Central memory CD8-positive, alpha-beta T cell (primary cell): ENCODE results near the gene AEBP2.
A peak's percentile ranks its signal among the peaks of the same experiment; 100 is the strongest.
"Not testable (repeated sequence)": the region's sequence is repeated elsewhere in the genome, so short reads cannot be mapped to it uniquely, and the experiment has no call there.

Source experiments
- ATAC-seq: fragments of 150-1000 bp; cut with Tn5 transposase; replicated peaks from 2 replicates; pipeline ENCODE4 v1.10.0; 2022; ENCODE audit warnings: mild to moderate bottlenecking, moderate FRiP score, moderate number of reproducible peaks; ENCODE audit not compliant: poor library complexity, severe bottlenecking; ENCODE audit errors: extremely low read depth
- DNase-seq, 2 donors: peaks; one replicate each; pipeline ENCODE4 v3.0.0; 2021; ENCODE audit warnings: low spot score in 2 of 2
- H3K27ac Mint-ChIP-seq: one replicate; pipeline ENCODE4 v1.8.0; 2022; ENCODE audit warnings: low read depth, mild to moderate bottlenecking, moderate library complexity, mixed read lengths
- H3K27me3 Mint-ChIP-seq: one replicate; pipeline ENCODE4 v1.8.0; 2022; ENCODE audit warnings: mixed read lengths
- H3K36me3 Mint-ChIP-seq: one replicate; pipeline ENCODE4 v1.8.0; 2022; ENCODE audit warnings: mild to moderate bottlenecking, moderate library complexity, mixed read lengths; ENCODE audit not compliant: insufficient read depth
- H3K4me1 Mint-ChIP-seq: one replicate; pipeline ENCODE4 v1.8.0; 2022; ENCODE audit warnings: mixed read lengths
- H3K4me3 Mint-ChIP-seq: one replicate; pipeline ENCODE4 v1.8.0; 2022; ENCODE audit warnings: mild to moderate bottlenecking, moderate library complexity, mixed read lengths
- H3K9me3 Mint-ChIP-seq: one replicate; pipeline ENCODE4 v1.8.0; 2022; ENCODE audit warnings: mixed read lengths

Gene AEBP2

GRCh38 chr12:19533567-19533966 lies 94.3 kb downstream of the AEBP2 start:
- Mint-ChIP-seq H3K4me3 (no peak overlapping the region), H3K36me3 (peaks cover 5% of the 10 kb centered on the region), H3K9me3 (peaks cover 12% of the 10 kb centered on the region), H3K4me1 (peaks cover 25% of the 10 kb centered on the region), H3K27ac (no peak overlapping the region), H3K27me3 (no peaks in the 10 kb centered on the region)
- ATAC-seq (no peak), DNase-seq (no peak)

- Mint-ChIP-seq H3K9me3 (peaks cover 12% of the 10 kb centered on the region), H3K27ac (no peak overlapping the region), H3K4me3 (no peak overlapping the region), H3K27me3 (no peaks in the 10 kb centered on the region), H3K36me3 (peaks cover 2% of the 10 kb centered on the region), H3K4me1 (no peaks in the 10 kb centered on the region)
- ATAC-seq = no peak
- no peak for DNase-seq
Observed at GRCh38 chr12:19539071-19539470, 99.8 kb downstream of the AEBP2 start.

GRCh38 chr12:19539836-19540235 lies 100.5 kb downstream of the AEBP2 start:
- no peak for DNase-seq
- Mint-ChIP-seq H3K36me3 (peaks cover 2% of the 10 kb centered on the region), H3K27ac (no peak overlapping the region), H3K27me3 (no peaks in the 10 kb centered on the region), H3K4me1 (no peaks in the 10 kb centered on the region), H3K9me3 (peaks cover 12% of the 10 kb centered on the region), H3K4me3 (no peak overlapping the region)
- no peak for ATAC-seq

- H3K4me3 Mint-ChIP-seq = no peak overlapping the region
- H3K27ac Mint-ChIP-seq = no peak overlapping the region
- H3K27me3 Mint-ChIP-seq = no peaks in the 10 kb centered on the region
- no peaks in the 10 kb centered on the region for H3K4me1 Mint-ChIP-seq
- ATAC-seq (no peak), DNase-seq (no peak)
- no peaks in the 10 kb centered on the region for H3K9me3 Mint-ChIP-seq
- H3K36me3 Mint-ChIP-seq = peaks cover 4% of the 10 kb centered on the region
Observed at GRCh38 chr12:19542606-19543005, 103.3 kb downstream of the AEBP2 start.

GRCh38 chr12:19544353-19544752 lies 105.1 kb downstream of the AEBP2 start:
- Mint-ChIP-seq H3K27ac (no peak overlapping the region), H3K4me3 (no peak overlapping the region), H3K27me3 (no peaks in the 10 kb centered on the region), H3K9me3 (no peaks in the 10 kb centered on the region), H3K36me3 (peaks cover 4% of the 10 kb centered on the region), H3K4me1 (no peaks in the 10 kb centered on the region)
- DNase-seq = no peak
- no peak for ATAC-seq

GRCh38 chr12:19545301-19545700 lies 106.0 kb downstream of the AEBP2 start:
- no peaks in the 10 kb centered on the region for H3K9me3 Mint-ChIP-seq
- DNase-seq = no peak
- no peaks in the 10 kb centered on the region for H3K27me3 Mint-ChIP-seq
- peaks cover 5% of the 10 kb centered on the region for H3K36me3 Mint-ChIP-seq
- no peak overlapping the region for H3K27ac Mint-ChIP-seq
- no peaks in the 10 kb centered on the region for H3K4me1 Mint-ChIP-seq
- no peak overlapping the region for H3K4me3 Mint-ChIP-seq
- no peak for ATAC-seq

GRCh38 chr12:19546027-19546426 lies 106.7 kb downstream of the AEBP2 start:
- no peak for ATAC-seq
- Mint-ChIP-seq H3K27me3 (no peaks in the 10 kb centered on the region), H3K27ac (no peak overlapping the region), H3K9me3 (no peaks in the 10 kb centered on the region), H3K4me3 (no peak overlapping the region), H3K36me3 (peaks cover 5% of the 10 kb centered on the region), H3K4me1 (no peaks in the 10 kb centered on the region)
- no peak for DNase-seq

GRCh38 chr12:19546611-19547162 lies 107.4 kb downstream of the AEBP2 start:
- ATAC-seq (no peak), DNase-seq (no peak)
- peaks cover 5% of the 10 kb centered on the region for H3K36me3 Mint-ChIP-seq
- no peaks in the 10 kb centered on the region for H3K4me1 Mint-ChIP-seq
- no peak overlapping the region for H3K27ac Mint-ChIP-seq
- no peak overlapping the region for H3K4me3 Mint-ChIP-seq
- no peaks in the 10 kb centered on the region for H3K9me3 Mint-ChIP-seq
- H3K27me3 Mint-ChIP-seq = no peaks in the 10 kb centered on the region

GRCh38 chr12:19547271-19547671 lies 108.0 kb downstream of the AEBP2 start:
- H3K27me3 Mint-ChIP-seq = no peaks in the 10 kb centered on the region
- H3K4me1 Mint-ChIP-seq = no peaks in the 10 kb centered on the region
- DNase-seq = no peak
- H3K36me3 Mint-ChIP-seq = peaks cover 5% of the 10 kb centered on the region
- H3K4me3 Mint-ChIP-seq = no peak overlapping the region
- no peak for ATAC-seq
- H3K9me3 Mint-ChIP-seq = no peaks in the 10 kb centered on the region
- H3K27ac Mint-ChIP-seq = no peak overlapping the region

- H3K9me3 Mint-ChIP-seq = no peaks in the 10 kb centered on the region
- H3K4me3 Mint-ChIP-seq = no peak overlapping the region
- no peaks in the 10 kb centered on the region for H3K27me3 Mint-ChIP-seq
- H3K4me1 Mint-ChIP-seq = peaks cover 13% of the 10 kb centered on the region
- peak overlapping the region; percentile 14 for H3K27ac Mint-ChIP-seq
- peaks cover 5% of the 10 kb centered on the region for H3K36me3 Mint-ChIP-seq
- ATAC-seq (no peak), DNase-seq (no peak)
Observed at GRCh38 chr12:19548834-19549233, 109.5 kb downstream of the AEBP2 start.

GRCh38 chr12:19550626-19551025 lies 111.3 kb downstream of the AEBP2 start:
- H3K36me3 Mint-ChIP-seq = peaks cover 6% of the 10 kb centered on the region

GRCh38 chr12:19552441-19553097 lies 113.3 kb downstream of the AEBP2 start:
- H3K9me3 Mint-ChIP-seq, DNase-seq, ATAC-seq, H3K36me3 Mint-ChIP-seq, H3K27me3 Mint-ChIP-seq: not testable (repeated sequence)
- Mint-ChIP-seq H3K4me3 (peak overlapping the region; percentile 77), H3K4me1 (peaks cover 13% of the 10 kb centered on the region), H3K27ac (peak overlapping the region; percentile 57)

More at GRCh38 chr12:19550626-19551025, 111.3 kb downstream of the AEBP2 start:
- DNase-seq = no peak
- no peak overlapping the region for H3K4me3 Mint-ChIP-seq
- H3K27me3 Mint-ChIP-seq = no peaks in the 10 kb centered on the region
- no peak for ATAC-seq
- H3K9me3 Mint-ChIP-seq = no peaks in the 10 kb centered on the region
- H3K4me1 Mint-ChIP-seq = peaks cover 13% of the 10 kb centered on the region
- no peak overlapping the region for H3K27ac Mint-ChIP-seq

- Mint-ChIP-seq H3K27me3 (no peaks in the 10 kb centered on the region), H3K4me1 (peaks cover 13% of the 10 kb centered on the region), H3K36me3 (peaks cover 8% of the 10 kb centered on the region), H3K9me3 (no peaks in the 10 kb centered on the region), H3K4me3 (peak overlapping the region; percentile 77), H3K27ac (peak overlapping the region; percentile 57)
- DNase-seq (no peak), ATAC-seq (no peak)
Observed at GRCh38 chr12:19553175-19553574, 113.9 kb downstream of the AEBP2 start.
